DND-41 (cell line): ENCODE measurements around the gene FANCE.

ENCODE experiments used
- ATAC-seq: fragments of 200-7000 bp; cut with Tn5 transposase; 3 replicates; pipeline ENCODE4 v1.9.1; 2021; ENCODE audit warnings: low read depth; ENCODE audit not compliant: insufficient read depth
- DNase-seq: peaks from one replicate; pipeline ENCODE4 v3.0.0-alpha.2; 2020
- H2AFZ ChIP-seq: 2 replicates; pipeline ENCODE4 v1.6.0; 2012; ENCODE audit warnings: low read depth, low read length
- H3K27ac ChIP-seq: 2 replicates; pipeline ENCODE4 v1.5.1; 2012; ENCODE audit warnings: low read length, inconsistent platforms
- H3K27me3 ChIP-seq: fragments of 200-600 bp; sonication (generic); 2 replicates; pipeline ENCODE4 v1.6.0; 2012; ENCODE audit warnings: low read length, mild to moderate bottlenecking, inconsistent platforms; ENCODE audit not compliant: insufficient read depth, poor library complexity
- H3K36me3 ChIP-seq: 2 replicates; pipeline ENCODE4 v1.5.1; 2012; ENCODE audit warnings: low read length, inconsistent platforms; ENCODE audit not compliant: insufficient read depth
- H3K4me1 ChIP-seq: 2 replicates; pipeline ENCODE4 v1.5.1; 2012; ENCODE audit warnings: mild to moderate bottlenecking, low read length; ENCODE audit not compliant: insufficient read depth
- H3K4me2 ChIP-seq: 2 replicates; pipeline ENCODE4 v1.6.0; 2012; ENCODE audit warnings: mild to moderate bottlenecking, moderate library complexity, low read length, inconsistent platforms; ENCODE audit not compliant: insufficient read depth
- H3K4me3 ChIP-seq, 2 experiments: fragments of 200-600 bp in 1 of 2; shearing (Covaris generic) in 1 of 2; 2 replicates each; pipeline ENCODE4 v1.5.1; 2012 to 2016; ENCODE audit warnings: inconsistent platforms in 2 of 2, low read length in 2 of 2, mild to moderate bottlenecking in 2 of 2, low read depth in 1 of 2, moderate library complexity in 1 of 2
- H3K79me2 ChIP-seq: 2 replicates; pipeline ENCODE4 v1.6.0; 2012; ENCODE audit warnings: low read length, inconsistent platforms; ENCODE audit not compliant: insufficient read depth
- H3K9ac ChIP-seq: 2 replicates; pipeline ENCODE4 v1.6.0; 2012; ENCODE audit warnings: low read depth, mild to moderate bottlenecking, inconsistent platforms, low read length, moderate library complexity
- H3K9me3 ChIP-seq: 2 replicates; pipeline ENCODE4 v1.5.1; 2012; ENCODE audit warnings: low read length, moderate library complexity, mild to moderate bottlenecking, inconsistent platforms; ENCODE audit not compliant: insufficient read depth, severe bottlenecking
- H4K20me1 ChIP-seq: 2 replicates; pipeline ENCODE4 v1.6.0; 2012; ENCODE audit warnings: low read length; ENCODE audit not compliant: insufficient read depth
- CTCF ChIP-seq: IDR thresholded peaks from 2 replicates; pipeline ENCODE4 v1.5.1; 2012; ENCODE audit warnings: borderline replicate concordance, low read length, moderate library complexity, mild to moderate bottlenecking; ENCODE audit not compliant: poor library complexity, severe bottlenecking; ENCODE audit errors: extremely low read depth
- EZH2 ChIP-seq: IDR thresholded peaks from 3 replicates; pipeline ENCODE4 v1.6.1; 2012; ENCODE audit warnings: borderline replicate concordance, low read depth, mild to moderate bottlenecking, moderate library complexity, low read length, inconsistent platforms; ENCODE audit not compliant: severe bottlenecking

The FANCE gene

DNA sequence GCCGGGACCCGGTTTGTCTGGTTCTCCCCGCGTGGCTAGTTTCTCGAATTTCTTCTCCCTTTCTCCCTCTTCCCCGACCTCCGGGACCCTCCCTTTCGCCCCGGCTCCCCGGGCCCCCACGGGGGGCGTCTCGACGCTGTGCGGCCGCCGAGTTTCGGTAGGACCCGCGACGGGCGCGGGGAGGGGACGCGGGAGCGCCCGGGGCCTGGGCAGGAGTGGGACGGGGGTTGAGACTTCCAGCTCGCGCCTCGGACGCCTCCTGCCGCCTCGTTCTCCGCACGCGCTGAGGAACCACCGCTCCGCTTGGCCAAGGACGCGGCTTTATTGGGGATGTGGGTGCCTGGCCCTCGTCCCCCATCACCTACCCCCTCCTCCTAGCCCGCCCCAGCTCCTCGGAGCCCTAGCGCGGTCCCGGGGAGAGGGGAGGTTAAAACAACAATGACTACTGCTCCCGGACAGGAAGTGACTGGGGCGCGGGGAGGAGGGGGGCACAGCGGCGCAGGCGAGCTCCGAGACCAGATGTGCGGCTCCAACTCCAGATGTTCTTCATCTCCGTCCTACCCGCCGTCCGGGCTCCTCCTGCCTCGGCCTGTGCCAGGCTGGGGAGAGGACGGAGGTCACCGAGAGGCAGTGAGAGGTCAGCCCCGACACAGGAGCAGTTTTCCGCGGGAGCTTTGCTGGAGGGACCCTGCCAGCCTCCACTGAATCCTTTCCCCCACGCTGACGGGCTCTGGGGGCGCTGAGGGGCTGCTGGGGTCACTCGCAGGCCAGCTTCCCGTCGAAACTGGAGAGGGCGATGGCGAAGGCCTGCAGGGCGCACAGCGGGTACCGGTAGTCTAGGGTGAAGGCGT lies 45.7 kb downstream of the FANCE start:
- TF ChIP-seq CTCF (no peak), EZH2 (peak; percentile 96)
- H3K27me3 ChIP-seq = peaks cover 45% of the 10 kb centered on the region
- H3K36me3 ChIP-seq = no peaks in the 10 kb centered on the region
- ATAC-seq (peak; percentile 72), DNase-seq (peak; percentile 64)
- H4K20me1 ChIP-seq = peaks cover 8% of the 10 kb centered on the region
- peak overlapping the region; percentile 79 for H3K4me2 ChIP-seq
- H3K27ac ChIP-seq = no peak overlapping the region
- peak overlapping the region; percentile 52 for H3K9ac ChIP-seq
- H2AFZ ChIP-seq = peak overlapping the region; percentile 69
- no peaks in the 10 kb centered on the region for H3K9me3 ChIP-seq
- peaks cover 12% of the 10 kb centered on the region for H3K4me1 ChIP-seq
- peak overlapping the region; percentile 23 to 54; a peak in 3 of 4 replicates for H3K4me3 ChIP-seq
- H3K79me2 ChIP-seq = no peaks in the 10 kb centered on the region

- H3K9me3 ChIP-seq = no peaks in the 10 kb centered on the region
- H3K9ac ChIP-seq = no peak overlapping the region
- H3K4me1 ChIP-seq = peaks cover 12% of the 10 kb centered on the region
- H3K27me3 ChIP-seq = peaks cover 45% of the 10 kb centered on the region
- no peak overlapping the region for H2AFZ ChIP-seq
- peaks cover 8% of the 10 kb centered on the region for H4K20me1 ChIP-seq
- H3K79me2 ChIP-seq = no peaks in the 10 kb centered on the region
- H3K4me2 ChIP-seq = no peak overlapping the region
- TF ChIP-seq CTCF (no peak), EZH2 (no peak)
- ATAC-seq (no peak), DNase-seq (no peak)
- H3K27ac ChIP-seq = no peak overlapping the region
- H3K4me3 ChIP-seq = no peak overlapping the region
- H3K36me3 ChIP-seq = no peaks in the 10 kb centered on the region
Observed at GRCh38 chr6:35498422-35499067, 46.4 kb downstream of the FANCE start.

DNA sequence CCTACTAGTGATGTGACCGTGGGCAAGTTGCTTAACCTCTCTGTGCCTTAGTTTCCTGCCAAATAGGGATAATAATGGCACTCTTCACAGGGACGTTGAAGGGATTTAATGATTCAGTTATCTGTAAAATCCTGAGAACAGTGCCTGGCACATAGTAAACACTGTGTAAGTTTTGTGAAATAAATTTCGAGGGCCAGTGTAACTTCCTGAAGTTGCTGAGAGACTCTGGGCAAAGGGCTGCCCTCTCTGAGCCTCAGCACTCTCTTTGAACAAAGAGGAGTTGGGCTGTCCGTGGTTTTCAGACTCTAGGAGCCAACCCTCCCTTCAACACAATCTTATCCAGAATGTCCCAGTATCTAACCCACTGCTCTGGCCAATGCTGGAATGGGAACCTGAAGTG lies 47.2 kb downstream of the FANCE start:
- ATAC-seq = no peak
- Histone ChIP-seq H3K27me3 (peaks cover 45% of the 10 kb centered on the region), H2AFZ (no peak overlapping the region), H3K4me3 (no peak overlapping the region), H3K9me3 (no peaks in the 10 kb centered on the region), H3K4me1 (peaks cover 12% of the 10 kb centered on the region), H4K20me1 (peaks cover 8% of the 10 kb centered on the region), H3K79me2 (no peaks in the 10 kb centered on the region), H3K36me3 (no peaks in the 10 kb centered on the region), H3K4me2 (no peak overlapping the region), H3K9ac (no peak overlapping the region), H3K27ac (no peak overlapping the region)
- no peak for DNase-seq
- TF ChIP-seq EZH2 (no peak), CTCF (no peak)
